Endothelial cell (in vitro differentiated cells): ENCODE measurements around the gene TAS1R1. TPM values are rescaled to one million over a fixed set of nuclear protein-coding genes. Genes with fewer than 3 reads are reported as not detected.

ENCODE experiments used
- DNase-seq: peaks from one replicate; pipeline ENCODE4 v3.0.0; 2021; ENCODE audit warnings: low spot score
- H3K27ac Mint-ChIP-seq: one replicate; pipeline ENCODE4 v1.8.0; 2021; ENCODE audit warnings: mixed read lengths, inconsistent platforms; ENCODE audit not compliant: unreplicated experiment
- H3K27me3 Mint-ChIP-seq: one replicate; pipeline ENCODE4 v1.8.0; 2021; ENCODE audit warnings: mild to moderate bottlenecking, moderate library complexity, mixed read lengths, inconsistent platforms; ENCODE audit not compliant: unreplicated experiment
- H3K36me3 Mint-ChIP-seq: one replicate; pipeline ENCODE4 v1.8.0; 2021; ENCODE audit warnings: mild to moderate bottlenecking, low read depth, mixed read lengths, inconsistent platforms; ENCODE audit not compliant: unreplicated experiment
- H3K4me1 Mint-ChIP-seq: one replicate; pipeline ENCODE4 v1.8.0; 2021; ENCODE audit warnings: mild to moderate bottlenecking, mixed read lengths, inconsistent platforms; ENCODE audit not compliant: unreplicated experiment
- H3K4me3 Mint-ChIP-seq: one replicate; pipeline ENCODE4 v1.8.0; 2021; ENCODE audit warnings: mild to moderate bottlenecking, mixed read lengths, inconsistent platforms; ENCODE audit not compliant: unreplicated experiment
- H3K9me3 Mint-ChIP-seq: one replicate; pipeline ENCODE4 v1.8.0; 2021; ENCODE audit warnings: mixed read lengths, inconsistent platforms; ENCODE audit not compliant: unreplicated experiment
- CTCF ChIP-seq: fragments of 200-600 bp; sonication (generic); IDR thresholded peaks from one replicate; pipeline ENCODE4 v1.5.0; 2021; ENCODE audit warnings: antibody characterized with exemption; ENCODE audit not compliant: unreplicated experiment
- total RNA-seq: library from RNA; stranded (reverse); fragmentation: NEBNext Ultra II Directional; extraction: Animal tissue kit (Norgen Biotek cat#: 25700); gene quantifications from one replicate; pipeline ENCODE4 v1.2.1, GENCODE V29; 2021; ENCODE audit not compliant: unreplicated experiment

Gene TAS1R1
- total RNA-seq, 1 donor from 2014 or later = not detected

GRCh38 chr1:6588128-6588892 lies 33.2 kb downstream of the TAS1R1 start:
- no peaks in the 10 kb centered on the region for H3K9me3 Mint-ChIP-seq
- no peak for DNase-seq
- H3K27me3 Mint-ChIP-seq = peaks cover 8% of the 10 kb centered on the region
- H3K4me3 Mint-ChIP-seq = no peak overlapping the region
- TF ChIP-seq CTCF = no peak
- no peak overlapping the region for H3K27ac Mint-ChIP-seq
- peaks cover 7% of the 10 kb centered on the region for H3K36me3 Mint-ChIP-seq
- peaks cover 5% of the 10 kb centered on the region for H3K4me1 Mint-ChIP-seq

- no peak for TF ChIP-seq CTCF
- no peak overlapping the region for H3K27ac Mint-ChIP-seq
Observed at GRCh38 chr1:6588893-6589520, 33.9 kb downstream of the TAS1R1 start.

GRCh38 chr1:6590046-6590445 lies 34.9 kb downstream of the TAS1R1 start:
- Mint-ChIP-seq H3K4me3 (no peak overlapping the region), H3K9me3 (no peaks in the 10 kb centered on the region), H3K27me3 (peaks cover 8% of the 10 kb centered on the region), H3K4me1 (no peaks in the 10 kb centered on the region), H3K36me3 (peaks cover under 1% of the 10 kb centered on the region), H3K27ac (no peak overlapping the region)
- DNase-seq = no peak
- no peak for TF ChIP-seq CTCF

More at GRCh38 chr1:6588893-6589520, 33.9 kb downstream of the TAS1R1 start:
- Mint-ChIP-seq H3K9me3 (no peaks in the 10 kb centered on the region), H3K27me3 (peaks cover 8% of the 10 kb centered on the region), H3K36me3 (peaks cover 7% of the 10 kb centered on the region), H3K4me1 (peaks cover 5% of the 10 kb centered on the region), H3K4me3 (no peak overlapping the region)
- no peak for DNase-seq

- DNase-seq = no peak
- peaks cover 3% of the 10 kb centered on the region for H3K36me3 Mint-ChIP-seq
- H3K27me3 Mint-ChIP-seq = peaks cover 8% of the 10 kb centered on the region
- no peak for TF ChIP-seq CTCF
- no peak overlapping the region for H3K4me3 Mint-ChIP-seq
- H3K9me3 Mint-ChIP-seq = no peaks in the 10 kb centered on the region
- H3K4me1 Mint-ChIP-seq = no peaks in the 10 kb centered on the region
- H3K27ac Mint-ChIP-seq = no peak overlapping the region
Observed at GRCh38 chr1:6591222-6591621, 36.1 kb downstream of the TAS1R1 start.

- no peak for DNase-seq
- H3K4me1 Mint-ChIP-seq = no peaks in the 10 kb centered on the region
Observed at GRCh38 chr1:6591644-6592043, 36.5 kb downstream of the TAS1R1 start.

More at GRCh38 chr1:6591644-6592043, 36.5 kb downstream of the TAS1R1 start:
- Mint-ChIP-seq H3K27ac (no peak overlapping the region), H3K4me3 (no peak overlapping the region), H3K36me3 (peaks cover 6% of the 10 kb centered on the region), H3K27me3 (peaks cover 8% of the 10 kb centered on the region), H3K9me3 (no peaks in the 10 kb centered on the region)
- TF ChIP-seq CTCF = no peak
